Stimulated activated CD4-positive, alpha-beta T cell treated with anti-CD3 and anti-CD28 coated beads, Interleukin-12 subunit alpha, Interleukin-12 subunit beta, amount 100 ng/mL, for 48 hours (primary cell): ENCODE measurements around the gene NTN1.

Experiments
- DNase-seq, 3 donors: peaks; one replicate each; pipeline ENCODE4 v3.0.0-alpha.2; 2020; ENCODE audit warnings: low read depth in 2 of 3, low spot score in 1 of 3

The NTN1 gene

DNA sequence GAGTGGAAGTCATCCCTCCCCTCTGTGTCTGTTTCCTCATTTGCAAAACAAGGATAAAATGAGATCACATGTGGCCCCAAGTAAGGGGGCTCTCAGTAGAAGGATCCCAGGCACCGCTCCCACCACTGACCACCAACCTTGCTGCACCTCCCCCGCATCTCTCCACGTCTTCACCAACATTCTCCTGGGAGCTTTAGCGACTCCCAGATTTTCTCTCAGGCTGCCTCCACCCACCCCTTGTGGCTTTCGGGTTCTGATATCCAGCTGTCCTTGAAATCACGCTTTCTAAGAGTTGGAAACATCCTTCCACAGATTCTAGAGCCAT lies 16.4 kb upstream of the NTN1 start:
- DNase-seq: no peak

DNA sequence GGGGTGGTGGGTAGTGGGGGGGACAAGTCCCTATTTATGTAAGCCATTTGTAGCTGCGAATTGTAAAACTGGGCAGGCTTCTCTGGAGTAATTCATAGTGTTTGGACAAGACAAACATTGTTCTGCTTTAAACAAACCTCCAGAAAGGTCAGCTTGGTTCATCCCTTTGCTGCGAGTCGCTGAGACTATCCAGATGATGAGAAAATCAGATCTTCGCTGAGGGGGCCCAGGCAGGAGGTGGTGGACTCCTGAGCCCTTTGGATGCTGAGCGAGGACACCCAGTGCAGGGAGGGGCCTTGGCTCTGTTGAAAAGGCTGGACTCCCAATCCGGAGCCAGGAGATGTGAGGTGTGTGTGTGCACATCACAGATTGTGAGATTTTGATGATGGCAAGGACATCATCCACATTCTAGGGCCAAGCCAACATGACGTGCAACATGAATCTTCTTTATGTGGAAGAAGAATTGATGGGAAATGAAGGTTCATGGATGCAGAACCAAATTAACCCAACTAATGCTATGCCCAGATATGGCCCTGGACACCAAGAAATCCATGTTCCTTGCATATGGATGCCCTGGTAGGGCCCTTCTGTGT lies 15.0 kb upstream of the NTN1 start:
- DNase-seq: no peak

DNA sequence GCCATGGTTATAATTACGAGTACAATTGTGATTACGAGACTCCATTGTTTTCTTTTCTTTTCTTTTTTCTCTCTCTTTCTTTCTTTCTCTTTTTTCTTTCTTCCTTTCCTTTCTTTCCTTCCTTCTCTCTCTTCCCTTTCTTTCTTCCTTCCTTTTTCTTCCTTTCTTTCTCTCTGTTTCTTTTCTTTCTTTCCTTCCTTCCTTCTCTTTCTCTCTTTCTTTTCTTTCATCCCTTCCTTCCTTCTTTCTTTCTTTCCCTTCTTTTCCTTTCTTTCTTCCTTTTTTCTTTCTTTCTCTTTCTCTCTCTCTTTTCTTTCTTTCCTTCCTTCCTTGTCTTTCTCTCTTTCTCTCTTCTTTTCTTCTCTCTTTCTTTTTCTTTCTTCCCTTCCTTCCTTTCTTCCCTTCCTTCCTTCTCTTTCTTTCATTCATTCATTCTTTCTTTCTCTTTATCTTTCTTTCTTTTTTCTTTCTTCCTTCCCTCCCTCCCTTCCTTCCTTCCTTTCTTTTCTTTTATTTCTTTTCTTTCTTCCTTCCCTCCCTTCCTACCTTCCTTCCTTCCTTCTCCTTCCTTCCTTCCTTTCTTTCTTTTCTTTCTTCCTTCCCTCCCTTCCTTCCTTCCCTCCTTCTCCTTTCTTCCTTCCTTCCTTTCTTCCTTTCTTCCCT lies 14.1 kb upstream of the NTN1 start:
- no peak for DNase-seq

DNA sequence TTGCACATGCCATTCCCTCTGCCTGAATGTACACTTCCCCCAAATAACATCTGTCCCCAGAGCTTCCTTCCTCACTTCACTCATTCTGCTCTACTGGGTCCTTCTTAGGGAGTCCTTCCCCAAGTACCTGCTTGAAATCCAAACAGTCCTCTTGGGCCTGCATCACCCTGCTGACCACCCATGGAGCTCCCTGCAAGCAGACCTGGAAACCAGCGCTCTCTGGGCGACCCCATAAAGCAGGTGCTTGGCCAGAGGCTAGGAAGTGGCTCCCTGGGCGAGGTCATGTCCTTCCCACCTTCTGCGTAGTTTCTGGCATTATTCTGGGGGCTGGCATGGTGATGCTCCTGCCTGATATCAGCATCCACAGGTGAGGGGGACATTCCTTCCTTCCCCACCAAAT lies 12.2 kb upstream of the NTN1 start:
- no peak for DNase-seq

DNA sequence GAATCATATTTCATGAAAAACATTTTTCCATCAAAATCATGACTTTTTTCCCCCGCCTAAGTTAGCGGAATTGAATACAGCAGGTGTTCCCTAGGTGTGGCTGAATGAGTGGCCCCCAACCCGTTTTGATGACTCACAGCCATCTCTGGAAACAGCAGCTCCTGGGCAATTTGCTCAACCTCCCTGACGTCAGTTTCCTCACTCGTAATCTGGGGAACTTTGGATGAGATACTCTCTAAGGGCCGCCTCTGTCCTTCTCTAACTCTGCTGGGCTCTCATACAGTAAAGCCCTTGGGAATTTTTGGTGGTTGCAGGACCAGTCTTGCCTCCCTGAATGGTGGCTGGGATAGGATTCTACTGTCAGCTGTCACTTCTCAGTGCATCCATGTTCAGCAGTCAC lies 11.6 kb upstream of the NTN1 start:
- no peak for DNase-seq

DNA sequence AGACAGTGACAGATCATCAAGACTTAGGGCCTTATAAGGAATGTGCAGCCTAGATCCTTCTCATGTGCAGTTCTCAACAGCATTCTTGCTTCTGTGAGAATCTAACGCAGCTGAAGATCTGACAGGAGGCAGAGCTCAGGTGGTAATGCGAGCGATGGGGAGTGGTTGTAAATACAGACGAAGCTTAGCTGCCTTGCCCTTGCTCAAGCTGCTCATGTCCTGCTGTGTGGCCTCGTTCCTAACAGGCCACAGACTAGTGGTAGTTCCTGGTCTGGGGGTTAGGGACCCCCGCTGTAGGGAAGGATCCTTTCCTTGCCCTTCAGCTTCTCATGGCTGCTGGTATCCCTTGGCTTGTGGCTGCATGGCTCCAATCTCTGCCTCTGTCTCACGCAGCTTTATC lies 10.3 kb upstream of the NTN1 start:
- no peak for DNase-seq

DNA sequence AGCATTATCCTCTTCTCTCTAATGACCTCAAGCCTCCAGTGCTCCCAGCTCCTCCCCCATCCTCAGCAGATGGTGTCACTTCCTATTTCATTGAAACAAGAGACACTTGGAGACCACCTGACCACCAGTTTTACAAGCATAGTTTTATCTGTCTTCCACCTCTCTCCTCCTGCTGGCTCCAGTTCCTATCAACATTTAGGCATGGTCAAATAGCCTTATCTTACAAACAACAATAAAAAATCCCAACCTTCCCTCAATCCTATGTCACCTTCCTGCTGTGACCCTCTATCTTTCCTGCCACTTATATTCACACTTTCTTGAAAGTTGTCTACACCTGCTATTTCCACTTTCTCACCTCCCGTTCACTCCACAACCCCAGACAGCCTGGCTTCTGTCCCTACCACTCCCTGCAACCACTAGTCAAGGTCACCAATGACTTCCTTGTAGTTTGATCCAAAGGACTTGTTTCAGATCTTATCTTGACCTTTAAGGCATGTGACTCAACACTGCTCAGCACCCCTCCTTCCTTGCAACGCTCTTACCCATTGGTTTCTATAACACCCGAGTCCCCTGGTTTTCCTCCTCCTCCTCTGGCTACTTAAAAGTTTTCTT lies 4.3 kb upstream of the NTN1 start:
- no peak for DNase-seq

DNA sequence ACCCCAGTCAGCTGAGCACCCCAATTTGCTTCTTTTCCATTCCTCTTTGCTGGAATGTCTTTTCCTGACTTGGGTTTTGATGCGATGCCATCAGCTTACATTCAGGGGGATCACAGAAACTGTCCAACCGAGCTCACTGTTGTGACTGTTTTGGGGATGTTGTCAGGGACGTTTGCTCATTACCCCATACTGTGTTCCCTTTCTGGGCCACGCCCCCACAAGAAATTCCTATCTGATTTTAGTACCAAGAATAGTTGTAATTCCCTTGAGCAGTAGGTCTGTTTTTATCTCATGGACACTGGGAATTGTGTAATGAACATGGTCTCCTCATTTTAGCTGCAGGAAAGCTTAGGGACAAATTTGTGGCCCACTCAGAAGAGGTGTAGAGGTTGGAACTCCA lies 2.6 kb upstream of the NTN1 start:
- DNase-seq: no peak

DNA sequence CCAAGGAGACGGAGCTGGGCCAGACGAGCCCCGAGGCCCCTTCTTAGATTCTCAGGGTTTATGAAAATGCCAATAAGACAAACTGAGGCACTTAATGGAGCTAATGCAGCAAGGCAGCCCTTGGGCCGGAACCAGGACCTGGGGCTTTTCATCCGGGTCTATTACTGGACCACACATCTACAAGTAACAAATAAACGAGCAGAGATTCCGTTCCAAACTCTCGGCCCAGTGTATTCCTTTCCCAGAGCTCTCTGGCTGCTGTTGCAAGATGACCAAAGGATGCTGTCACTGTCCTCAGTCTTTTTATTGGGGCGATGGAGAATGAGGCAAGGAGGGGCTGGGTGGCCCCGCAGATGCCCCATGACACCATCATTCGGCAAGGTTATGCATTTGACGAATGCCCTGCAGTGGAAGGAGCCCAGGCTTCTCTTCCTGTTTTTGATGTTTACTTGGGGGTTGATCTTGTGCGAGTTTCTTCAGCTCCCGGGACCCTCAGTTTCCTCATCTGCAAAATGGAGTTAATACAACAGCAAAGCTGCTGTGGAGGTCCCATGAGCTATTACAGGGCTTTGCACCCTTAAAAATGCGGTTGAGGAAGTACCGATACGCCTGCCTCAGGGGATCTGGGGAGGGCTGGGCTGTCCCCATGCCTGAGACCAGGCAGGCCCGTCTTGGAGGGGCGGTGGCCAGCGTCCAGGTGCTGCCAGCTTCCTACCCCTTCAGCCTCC lies 1.1 kb upstream of the NTN1 start:
- no peak for DNase-seq

DNA sequence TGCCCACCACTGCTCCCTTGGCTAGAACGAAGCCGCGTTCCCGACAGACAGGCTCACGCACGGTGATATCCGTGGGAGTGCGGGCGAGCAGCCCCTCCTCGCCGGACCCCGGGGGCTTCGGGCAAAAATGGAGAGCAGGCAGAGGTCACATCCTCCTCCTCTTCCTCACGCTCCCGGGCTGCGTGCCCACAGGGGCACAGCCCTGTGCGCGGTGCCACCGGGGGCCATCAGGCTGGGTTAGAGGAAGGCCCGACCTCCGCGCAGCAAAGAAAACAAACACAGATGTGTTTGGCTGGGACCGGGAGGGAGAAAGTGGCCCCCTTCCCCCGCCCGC lies 519 bp upstream of the NTN1 start:
- DNase-seq: no peak

DNA sequence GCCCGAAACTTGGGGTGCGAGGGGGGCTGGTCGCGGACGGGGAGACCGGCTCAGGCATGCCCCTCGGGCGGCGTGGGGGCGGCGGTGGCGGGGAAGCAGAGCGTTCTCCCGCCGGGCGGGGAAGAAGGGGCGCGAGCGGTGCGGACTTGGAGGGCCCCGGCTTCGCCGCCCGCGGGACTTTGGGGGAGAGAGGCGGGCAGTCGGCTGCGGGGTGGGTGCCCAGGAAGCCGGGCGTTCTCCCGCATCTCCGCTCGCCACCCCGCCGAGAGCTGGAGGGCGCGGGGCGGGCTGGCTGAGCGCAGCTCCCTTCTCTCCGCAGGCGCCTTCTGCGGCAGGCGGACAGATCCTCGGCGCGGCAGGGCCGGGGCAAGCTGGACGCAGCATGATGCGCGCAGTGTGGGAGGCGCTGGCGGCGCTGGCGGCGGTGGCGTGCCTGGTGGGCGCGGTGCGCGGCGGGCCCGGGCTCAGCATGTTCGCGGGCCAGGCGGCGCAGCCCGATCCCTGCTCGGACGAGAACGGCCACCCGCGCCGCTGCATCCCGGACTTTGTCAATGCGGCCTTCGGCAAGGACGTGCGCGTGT lies 772 bp downstream of the NTN1 start:
- DNase-seq: no peak

DNA sequence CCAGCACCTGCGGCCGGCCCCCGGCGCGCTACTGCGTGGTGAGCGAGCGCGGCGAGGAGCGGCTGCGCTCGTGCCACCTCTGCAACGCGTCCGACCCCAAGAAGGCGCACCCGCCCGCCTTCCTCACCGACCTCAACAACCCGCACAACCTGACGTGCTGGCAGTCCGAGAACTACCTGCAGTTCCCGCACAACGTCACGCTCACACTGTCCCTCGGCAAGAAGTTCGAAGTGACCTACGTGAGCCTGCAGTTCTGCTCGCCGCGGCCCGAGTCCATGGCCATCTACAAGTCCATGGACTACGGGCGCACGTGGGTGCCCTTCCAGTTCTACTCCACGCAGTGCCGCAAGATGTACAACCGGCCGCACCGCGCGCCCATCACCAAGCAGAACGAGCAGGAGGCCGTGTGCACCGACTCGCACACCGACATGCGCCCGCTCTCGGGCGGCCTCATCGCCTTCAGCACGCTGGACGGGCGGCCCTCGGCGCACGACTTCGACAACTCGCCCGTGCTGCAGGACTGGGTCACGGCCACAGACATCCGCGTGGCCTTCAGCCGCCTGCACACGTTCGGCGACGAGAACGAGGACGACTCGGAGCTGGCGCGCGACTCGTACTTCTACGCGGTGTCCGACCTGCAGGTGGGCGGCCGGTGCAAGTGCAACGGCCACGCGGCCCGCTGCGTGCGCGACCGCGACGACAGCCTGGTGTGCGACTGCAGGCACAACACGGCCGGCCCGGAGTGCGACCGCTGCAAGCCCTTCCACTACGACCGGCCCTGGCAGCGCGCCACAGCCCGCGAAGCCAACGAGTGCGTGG lies 1.5 kb downstream of the NTN1 start:
- no peak for DNase-seq

DNA sequence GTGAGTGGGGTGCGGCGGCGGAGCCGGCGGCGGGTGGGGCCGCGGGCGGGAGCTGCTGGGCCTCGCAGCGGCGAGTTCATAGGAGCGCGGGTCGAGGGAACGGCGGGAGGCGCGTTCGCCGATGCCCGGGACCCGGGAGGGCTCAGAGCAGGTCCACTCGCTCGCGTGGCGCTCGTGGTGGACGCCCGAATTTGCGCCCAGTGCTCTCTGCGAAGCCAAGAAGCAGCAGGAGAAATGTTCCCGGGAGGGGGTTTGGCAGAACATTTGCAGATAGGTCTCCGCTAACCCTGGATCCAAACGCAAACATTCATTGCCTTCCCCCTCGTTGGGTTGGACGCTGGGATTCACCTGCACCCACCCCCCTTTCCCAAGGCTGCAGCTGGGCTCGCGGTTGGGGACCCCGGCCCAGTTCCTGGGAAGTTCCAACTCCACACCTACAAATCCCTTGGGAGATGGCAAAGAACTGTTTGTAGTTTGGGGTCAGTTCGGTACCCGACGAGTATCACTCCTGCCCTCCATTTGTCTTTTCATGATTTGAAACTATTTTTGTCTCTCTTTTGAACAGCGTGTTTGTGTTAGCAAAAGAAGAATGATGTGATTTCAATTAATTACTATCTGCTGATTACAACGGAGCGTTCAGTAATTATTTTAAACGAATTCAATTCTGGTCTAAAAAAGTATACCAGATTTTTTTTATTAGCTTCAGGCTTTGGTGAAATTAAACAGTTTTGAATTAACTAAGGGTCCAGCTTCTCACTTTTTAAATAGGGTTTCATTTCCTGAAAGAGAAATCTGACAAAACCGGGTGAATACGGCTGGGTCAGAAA lies 2.3 kb downstream of the NTN1 start:
- no peak for DNase-seq

DNA sequence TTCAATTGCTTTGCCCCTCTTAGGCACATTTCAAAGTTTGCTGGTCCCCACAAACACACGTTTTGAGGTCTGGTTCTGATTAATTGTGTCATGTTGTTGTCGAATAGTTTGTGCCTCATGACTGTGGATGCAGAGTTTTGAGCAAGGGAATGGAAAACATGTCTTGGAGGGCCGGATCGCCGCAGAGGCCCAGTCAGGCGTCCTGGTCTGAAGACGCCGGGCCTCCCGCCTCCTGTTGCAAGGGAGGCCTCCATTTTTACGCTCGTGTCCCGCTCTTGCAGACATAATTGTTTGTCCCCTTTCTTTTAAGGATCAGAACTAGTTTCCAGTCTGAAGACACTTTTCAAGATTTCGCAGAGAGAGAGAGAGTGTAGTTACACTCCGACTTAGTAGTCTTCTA lies 3.2 kb downstream of the NTN1 start:
- no peak for DNase-seq

DNA sequence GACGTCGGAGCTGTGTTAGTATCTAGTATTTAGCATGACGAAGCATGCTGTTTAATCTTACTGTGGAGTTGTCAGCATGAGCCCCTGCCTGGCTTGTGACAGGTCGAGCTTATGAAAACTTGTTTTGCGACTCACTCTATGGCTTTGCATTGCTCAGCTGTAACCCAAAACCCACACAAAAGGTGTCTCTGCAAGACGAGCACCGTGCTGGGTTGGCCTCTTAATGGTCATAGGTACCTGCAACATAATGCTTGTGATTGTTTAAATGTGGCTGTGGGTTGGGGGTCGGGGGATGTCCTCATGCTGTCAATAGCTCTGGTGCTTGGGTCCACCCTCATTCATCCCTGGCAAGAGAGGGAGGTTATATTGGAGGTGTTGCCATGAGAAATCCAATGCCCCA lies 5.4 kb downstream of the NTN1 start:
- no peak for DNase-seq

DNA sequence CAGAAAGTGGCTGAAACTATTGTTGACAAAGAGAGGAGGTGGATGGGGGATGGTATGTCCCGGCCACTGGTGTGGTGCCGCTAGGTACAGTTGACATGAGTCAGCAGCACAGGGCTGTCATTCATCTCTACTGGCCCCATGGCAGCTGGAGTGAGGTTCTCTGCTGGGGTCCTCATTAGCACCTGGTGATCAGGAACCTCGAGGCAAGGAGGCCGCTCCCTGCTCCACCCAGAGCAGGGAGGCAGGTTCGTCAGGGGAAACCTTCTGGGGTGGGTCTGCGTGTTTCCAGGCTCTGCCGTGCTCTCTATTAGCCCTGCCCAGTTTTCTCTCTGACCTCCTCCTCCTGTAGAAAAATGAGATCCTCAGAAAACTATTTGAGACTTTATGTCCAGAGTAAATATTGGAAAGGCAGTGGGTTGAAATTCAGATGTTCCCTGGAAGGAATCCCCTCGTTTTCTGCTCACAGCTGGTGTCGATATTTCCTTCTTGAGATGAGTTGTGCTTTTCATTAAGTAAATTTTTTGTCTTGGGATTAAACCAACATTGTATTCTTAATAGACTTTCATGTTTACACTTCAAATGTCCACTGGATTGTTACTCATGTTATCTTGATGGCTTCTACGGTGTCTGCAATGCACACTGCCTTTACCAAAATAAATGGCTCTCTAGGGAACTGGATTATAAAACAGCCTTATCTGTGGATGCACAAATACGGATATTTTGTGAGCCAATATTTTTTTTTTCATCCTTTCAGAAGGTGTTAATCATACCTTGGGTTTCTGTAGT lies 7.1 kb downstream of the NTN1 start:
- no peak for DNase-seq

DNA sequence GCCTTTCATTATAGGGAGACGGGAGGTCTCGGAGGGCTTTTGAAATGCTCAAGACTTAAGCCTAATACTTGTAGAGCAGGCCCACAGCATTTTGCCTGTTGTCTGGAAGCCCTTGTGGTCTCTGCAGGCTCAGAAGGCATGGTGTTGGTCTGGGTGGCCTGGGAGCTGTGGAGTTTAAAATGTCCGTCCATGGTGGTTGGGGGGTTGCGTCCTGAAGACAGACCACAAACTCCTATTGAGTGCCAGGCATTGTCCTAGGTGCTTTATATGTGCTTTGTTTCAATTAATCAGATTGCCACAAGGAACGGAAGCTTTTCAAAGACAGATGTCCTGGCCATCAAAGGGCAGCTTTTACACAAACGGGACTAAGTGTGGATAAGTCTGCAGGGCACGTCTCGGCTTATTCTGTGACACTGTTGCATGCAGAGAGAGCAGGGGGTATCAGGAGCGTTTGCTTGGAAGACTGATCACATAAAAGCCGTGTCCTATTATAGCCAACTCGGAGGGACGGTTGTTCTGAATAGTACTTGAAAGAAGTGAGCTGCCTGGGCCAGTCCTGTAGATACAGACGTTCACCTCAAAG lies 7.8 kb downstream of the NTN1 start:
- no peak for DNase-seq

DNA sequence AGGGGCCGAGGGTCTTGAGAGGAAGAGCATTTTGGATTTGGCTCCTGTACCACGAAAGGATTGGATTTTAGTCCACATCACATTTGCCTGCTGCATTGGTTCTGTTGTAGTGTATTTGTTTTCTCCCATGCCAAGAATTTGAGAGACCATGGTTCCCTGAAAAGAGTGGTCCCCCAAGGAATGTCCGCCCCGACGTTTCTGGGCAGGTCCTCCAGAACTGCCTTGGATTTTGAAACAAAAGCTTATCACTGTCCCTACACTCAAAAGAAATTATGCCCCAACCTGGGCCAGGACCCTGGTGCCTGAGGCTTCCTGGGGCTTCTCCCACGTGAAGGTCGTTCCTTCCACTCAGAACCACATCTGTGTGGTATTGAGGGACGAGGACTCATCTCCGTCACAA lies 10.8 kb downstream of the NTN1 start:
- no peak for DNase-seq

DNA sequence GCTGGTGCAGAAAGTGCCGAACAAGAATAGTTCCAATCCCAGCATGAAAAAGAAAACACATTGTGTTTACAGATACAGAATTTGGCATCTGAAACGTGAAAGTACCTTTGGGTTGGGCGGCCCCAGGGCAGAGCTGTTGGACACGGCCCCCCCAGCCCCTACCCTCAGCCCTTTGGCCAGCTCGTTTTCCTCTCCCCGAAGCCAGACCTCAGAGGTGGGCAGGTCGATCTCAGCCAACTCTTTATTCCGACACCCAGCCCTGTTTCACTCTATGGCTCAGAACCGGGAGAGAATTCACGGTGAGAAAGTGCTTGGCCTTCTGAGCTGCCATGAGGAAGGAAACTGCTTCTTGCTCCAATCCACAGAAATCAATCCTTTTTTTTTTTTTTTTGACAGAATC lies 11.3 kb downstream of the NTN1 start:
- DNase-seq: no peak
